Right kidney (tissue), 1 donor: ENCODE results near the gene TBC1D9.
"Not testable (repeated sequence)": the region's sequence is repeated elsewhere in the genome, so short reads cannot be mapped to it uniquely, and the experiment has no call there.

Experiments
- DNase-seq: peaks from one replicate; pipeline ENCODE4 v3.0.0-alpha.2; 2016

The TBC1D9 gene

DNA sequence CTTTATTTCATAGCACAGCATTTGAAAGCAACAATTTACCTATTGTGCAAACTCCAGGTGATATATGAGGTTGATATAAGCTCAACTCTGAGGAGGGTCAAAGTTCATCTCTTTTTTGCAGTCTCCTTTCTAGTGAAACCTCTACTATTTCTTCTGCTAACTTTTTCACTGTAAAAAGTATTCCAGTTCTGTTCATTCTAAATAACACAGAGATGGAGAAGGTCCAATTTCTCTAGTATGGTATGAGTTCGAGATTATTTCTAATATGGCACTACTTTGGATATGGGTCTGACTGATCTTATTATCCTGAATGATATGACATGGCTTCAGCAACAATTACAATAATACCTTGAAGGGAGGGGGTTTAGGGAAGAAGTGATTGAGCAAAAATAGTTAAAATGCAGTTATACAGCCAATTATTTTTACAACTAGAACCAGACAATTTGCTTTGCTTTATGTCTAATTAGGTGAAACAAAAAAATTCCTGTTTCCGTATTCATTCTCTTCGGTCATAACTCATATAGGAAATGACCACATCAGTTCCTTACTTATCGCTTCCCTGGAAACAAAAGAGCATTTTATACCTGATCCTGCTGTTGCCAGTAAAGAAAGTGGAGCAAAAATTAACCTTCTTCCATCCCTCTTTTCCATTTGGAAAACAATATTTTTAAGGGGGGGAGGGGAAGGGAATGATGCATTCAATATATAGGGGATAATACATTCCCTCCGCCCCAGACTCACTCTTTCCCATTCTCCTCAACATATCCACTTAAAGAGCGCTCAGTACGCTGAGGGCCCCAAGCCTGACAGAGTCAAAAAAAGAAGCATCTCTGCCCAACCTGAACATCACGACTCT is 1.0 kb downstream of the TBC1D9 start:
- peak; percentile 21 for DNase-seq

DNA sequence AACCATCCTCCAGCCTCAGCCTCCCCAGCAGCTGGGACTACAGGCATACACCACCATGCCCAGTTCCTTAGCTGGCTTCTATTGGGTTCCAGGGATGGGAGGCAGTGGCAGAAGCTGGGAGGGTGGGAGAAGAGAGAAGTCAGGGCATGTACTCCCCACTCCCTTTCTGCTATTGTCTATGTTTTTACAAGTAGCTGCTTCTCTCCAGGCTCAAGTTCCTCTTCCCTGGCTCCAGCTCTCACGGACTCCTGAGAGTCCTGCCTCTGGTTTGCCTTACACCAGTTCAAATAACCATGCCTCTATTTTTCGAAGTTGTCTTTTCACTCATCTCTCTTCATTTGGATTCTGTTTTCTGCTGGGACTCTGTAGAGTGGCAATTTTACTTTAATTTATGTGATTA is 2.9 kb downstream of the TBC1D9 start:
- DNase-seq = no peak

DNA sequence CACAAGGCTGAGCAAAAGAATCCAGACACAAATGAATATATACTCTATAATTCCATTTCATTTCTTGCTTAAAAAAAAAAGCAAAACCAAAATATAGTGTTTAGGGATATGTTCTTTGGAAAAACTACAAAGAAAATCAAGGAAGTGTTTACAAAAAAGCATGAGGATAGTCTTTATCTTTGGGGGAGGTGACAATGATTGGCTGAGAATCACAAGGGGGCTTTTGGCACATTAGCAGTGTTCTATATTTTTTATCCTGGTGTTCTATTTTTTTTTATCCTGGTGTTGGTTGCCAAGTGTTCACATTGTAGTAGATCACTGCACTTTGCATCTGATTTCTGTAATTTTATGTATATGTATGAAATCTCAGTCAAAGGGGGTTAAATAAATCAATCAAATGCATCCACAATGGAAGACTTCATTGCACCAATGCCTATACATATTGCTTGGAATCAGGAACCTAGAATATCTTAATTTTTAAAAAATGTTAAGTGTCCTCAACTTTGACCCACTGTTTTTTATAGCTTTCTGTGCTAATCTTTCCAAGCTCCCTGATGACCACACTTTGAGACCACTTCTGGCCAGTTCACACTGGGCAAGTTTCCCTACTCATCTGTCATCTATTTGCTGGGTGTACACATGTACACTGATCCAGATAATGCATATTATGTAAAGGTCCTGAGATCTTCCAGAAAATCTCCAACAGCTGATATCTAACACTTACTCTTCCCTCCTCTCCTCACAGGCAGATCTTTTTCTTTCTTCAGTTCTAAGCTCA is 3.7 kb downstream of the TBC1D9 start:
- DNase-seq = no peak

DNA sequence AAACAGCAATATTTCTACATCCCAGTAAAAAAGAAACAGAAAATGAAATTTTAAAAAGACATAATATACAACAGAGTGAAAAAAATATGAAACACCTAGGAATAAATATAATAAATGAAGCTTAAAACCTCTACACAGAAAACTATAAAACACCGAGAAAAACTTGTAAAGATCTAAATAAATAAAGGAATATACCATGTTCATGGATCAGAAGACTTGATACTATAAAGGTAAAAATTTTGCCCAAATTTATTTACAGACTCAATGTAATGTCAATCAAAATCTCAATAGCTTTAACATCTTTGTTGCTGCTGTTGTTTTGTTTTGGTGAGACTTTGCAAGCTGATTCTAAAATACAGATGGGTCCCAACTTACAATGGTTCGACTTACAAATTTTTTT is 5.7 kb downstream of the TBC1D9 start:
- DNase-seq = no peak

DNA sequence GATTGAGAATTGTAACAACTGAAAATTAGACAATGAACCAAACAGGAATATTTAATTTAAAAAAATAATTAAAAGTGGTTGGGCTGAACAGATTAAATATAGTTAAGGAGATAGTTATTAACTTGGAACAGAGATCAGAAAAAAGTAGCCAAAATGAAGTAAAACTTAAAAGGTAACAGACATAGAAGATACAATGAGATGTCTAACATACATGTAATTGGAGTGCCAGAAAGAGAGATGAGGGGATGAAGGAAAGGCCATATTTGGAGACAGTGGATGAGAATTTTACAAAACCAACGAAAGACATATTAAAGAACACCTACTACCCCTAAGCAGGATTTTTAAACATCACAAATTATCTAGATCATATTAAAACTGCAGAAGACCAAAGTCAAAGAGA is 8.0 kb downstream of the TBC1D9 start:
- DNase-seq = no peak

DNA sequence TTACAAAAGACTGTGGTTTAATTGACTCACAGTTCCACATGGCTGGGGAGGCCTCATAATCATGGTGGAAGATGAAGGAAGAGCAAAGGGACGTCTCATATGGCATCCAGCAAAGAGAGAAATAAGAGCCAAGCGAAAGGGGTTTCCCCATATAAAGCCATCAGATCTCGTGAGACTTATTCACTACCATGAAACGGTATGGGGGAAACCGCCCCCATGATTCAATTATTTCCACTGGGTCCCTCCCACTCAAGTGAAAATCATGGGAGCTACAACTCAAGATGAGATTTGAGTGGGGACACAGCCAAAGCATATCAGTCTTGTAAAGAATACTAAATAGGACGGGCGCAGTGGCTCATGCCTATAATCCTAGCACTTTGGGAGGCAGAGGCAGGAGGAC is 9.6 kb downstream of the TBC1D9 start:
- DNase-seq = not testable (repeated sequence)

DNA sequence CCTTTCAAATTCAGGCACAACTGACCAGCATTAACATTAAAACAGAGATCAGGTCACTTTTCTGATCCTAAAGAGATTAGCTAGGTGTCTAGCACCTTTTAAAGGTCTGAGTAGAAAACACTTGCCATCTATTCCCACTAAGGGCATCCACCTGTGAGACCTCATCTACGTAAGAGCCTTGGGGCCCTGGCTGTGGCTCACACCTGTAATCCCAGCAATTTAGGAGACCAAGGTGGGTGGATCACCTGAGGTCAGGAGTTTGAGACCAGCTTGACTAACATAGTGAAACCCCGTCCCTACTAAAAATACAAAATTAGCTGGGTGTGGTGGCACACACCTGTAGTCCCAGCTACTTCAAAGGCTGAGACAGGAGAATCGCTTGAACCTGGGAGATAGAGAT is 11.8 kb downstream of the TBC1D9 start:
- DNase-seq = no peak

DNA sequence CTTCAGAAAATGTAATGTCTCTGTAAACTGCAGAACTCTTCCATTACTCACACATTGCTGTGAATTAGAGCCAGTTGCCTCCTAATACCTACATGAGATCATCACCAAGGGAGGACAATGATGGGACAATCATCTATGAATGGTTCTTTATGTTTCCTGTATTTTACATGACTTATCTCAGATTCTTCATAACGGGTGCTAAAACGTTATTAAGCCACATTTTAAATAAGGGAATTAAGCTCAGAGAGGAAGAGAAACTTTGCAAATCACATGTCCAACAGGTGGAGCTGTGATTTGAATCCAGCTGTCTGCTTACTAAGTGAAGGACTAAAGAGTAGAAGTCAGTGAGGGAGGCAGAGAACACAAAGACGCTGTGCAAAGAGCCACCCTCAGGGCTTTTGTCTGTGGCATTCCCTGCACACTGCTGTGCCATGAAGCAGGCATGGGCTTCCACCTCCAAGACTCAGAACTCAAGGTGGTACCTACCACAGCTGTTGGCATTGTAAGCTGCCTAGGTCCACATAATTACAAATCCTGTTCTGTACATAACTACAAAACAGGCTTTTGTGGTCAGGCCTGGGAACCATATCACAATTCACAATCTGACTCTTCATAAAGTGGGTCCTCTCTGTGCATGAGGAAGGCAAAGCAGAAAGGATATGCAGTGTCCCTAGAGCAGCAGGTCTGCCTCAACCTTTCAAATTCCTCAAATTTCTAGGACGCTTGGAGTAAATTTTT is 12.8 kb downstream of the TBC1D9 start:
- DNase-seq = peak; percentile 28

DNA sequence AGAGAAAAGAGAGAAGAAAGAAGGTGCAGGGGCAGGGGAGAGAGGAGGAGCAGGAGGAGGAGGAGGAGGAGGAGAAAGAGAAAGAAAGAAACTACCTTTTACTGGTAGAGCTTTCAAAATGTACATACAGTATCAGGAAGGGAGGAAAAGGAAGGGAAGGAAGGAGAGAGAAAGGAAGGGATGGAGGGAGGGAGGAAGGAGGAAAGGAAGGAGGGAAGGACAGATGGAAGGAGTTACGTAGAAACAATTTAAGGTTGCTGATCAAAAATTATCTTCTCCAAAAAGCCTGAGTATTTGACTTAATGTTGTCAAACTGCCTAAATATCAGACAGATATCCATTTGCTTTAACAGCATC is 13.4 kb downstream of the TBC1D9 start:
- no peak for DNase-seq

DNA sequence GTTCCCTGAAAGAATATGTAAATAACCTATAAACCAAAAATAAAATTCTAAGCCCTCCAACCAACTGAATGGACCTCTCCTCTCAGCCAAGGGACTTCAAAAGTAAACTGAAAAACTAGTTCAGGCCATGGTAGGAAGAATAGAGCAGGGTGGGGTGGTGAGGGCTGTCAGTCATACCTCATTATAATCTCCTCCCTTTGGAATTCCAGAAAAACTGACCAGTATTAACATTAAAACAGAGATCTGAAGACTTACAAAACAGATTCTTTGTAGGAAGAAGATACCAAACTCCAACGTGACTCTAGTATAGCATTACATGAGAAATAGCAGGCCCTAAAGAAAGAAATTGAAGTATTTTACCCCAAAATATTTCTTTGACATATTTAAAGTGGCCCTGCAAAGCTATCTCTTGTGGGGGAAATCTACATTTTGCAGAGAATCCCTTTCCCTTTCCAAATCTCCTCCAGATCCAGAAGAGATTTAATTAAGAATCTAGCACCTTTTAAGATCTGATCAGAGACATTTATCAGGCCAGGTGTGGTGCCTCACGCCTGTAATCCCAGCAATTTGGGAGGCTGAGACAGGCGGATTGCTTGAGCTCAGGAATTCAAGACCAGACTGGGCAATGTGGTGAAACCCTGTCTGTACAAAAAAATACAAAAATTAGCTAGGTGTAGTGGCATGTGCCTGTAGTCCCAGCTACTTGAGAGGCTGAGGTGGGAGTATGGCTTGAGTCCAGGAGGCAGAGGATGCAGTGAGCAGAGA is 15.1 kb downstream of the TBC1D9 start:
- DNase-seq = no peak

DNA sequence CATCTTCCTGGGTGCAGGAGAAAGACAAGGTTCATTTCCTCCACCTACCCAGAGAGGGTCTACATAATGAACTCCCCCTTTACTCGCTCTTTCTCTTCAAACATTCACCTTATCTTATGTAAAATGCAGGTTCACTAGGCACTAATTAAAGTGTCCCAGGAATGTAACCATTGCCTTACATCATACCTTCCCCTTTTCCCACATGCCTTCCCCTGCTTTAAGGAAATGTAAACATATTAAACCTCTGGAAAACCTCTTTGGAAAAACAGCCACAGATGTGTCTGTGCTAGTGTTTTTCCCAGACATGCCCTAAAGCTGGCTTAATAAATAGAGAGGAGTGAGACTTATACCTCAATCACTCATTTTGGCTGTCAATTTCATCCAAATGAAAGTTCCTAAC is 15.8 kb downstream of the TBC1D9 start:
- no peak for DNase-seq

DNA sequence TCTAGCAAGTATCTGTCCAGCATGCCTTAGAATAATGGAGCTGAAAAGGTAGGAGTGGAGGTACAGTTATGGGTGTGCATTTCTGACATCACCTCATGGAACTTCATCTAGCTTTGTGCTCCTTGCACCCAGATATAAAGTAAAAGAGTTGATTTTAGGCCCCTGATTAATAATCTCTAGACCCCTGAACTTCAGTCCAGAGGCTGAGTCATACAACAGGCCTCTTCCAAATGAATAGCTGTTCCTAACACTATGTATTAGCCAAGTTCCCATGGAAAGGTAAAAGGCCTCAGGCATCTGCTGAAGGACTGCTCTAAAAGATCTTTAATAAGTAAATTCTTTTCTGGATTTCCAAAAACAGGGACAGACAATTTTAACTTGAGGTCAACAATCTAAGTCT is 16.2 kb downstream of the TBC1D9 start:
- DNase-seq = no peak

DNA sequence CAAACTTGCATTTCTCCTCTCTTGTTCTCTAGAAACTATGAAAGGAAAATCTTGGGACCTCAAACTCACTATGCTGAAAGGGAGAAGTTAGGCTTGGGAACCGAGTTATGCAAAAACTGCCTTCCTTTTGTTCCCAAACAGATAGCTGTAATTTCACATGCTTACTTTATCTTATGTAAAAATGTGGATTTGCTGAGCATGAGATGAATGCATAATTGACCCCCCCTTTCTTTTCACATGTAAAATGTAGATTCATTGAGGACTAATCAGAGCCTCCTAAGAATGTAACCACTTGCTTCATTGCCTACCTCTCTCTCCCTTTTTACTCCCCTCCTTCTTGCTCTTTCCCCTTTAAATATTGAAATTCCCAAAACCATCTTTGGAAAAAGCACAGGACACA is 18.0 kb downstream of the TBC1D9 start:
- DNase-seq = no peak

DNA sequence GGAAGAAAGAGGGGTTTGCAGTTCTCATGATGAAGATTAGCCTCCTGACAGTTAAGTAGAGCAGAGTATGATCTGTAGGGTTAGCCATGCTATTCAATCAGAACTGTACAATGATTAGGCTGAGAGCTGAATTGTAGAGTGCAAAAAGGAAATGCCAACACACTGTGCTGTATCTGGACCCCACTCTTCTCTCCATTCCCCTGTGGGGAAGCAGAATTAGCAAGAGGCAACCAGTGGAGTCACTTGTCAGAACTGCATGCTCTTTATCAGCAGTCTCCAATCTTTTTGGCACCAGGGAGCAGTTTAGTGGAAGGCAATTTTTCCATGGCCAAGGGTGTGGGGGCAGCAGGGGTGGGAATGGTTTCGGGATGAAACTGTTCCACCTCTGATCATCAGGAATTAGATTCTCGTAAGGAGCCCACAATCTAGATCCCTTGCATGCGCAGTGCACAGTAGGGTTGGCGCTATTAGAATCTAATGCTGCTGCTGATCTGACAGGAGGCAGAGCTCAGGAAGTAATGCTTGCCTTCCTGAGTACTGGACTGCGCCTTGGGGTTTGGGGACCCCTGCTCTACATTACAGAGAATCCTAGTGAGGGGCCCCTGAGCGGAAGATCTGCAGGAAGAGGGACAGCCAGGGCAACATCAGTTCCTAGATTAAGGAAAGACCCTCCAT is 19.4 kb downstream of the TBC1D9 start:
- no peak for DNase-seq

DNA sequence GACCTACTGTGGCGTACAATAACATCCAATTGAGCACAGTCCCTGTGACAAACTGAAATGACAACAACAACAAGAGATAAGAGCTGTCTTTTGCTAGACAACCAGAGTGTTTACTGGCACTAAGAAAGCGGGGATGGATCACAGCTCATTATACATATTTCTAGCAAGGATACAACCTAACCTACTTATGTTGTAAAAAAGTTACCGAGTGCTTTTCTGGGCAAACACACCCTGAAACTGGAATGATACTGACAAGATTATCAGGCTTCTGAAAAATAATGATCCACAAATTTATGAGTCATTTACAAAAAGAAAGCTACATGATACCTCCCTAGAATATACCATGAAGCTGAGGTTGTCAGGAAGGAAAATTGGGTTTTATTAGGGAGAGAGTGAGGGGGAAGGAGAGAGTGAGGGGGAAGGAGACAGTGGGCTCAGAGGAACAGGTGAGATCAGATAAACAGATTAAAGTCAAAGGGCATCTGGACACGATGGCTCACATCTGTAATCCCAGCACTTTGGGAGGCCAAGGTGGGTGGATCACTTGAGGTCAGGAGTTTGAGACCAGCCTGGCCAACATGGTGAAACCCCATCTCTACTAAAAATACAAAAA is 20.3 kb downstream of the TBC1D9 start:
- no peak for DNase-seq

DNA sequence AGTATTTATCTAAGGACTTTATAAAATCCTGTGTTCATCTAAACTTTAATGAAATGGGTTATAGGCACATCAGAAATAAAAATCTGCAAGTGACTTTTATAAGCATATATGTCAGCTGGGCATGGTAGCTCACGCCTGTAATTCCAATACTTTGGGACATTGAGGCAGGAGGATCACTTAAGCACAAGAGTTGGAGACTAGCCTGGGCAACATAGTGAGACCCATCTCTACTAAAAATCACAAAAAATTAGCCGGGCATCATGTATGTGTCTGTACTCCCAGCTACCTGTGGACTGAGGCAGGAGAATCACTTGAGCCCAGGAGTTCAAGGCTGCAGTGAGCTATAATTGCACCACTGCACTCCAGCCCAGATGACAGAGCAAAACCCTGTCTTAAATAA is 20.9 kb downstream of the TBC1D9 start:
- no peak for DNase-seq

DNA sequence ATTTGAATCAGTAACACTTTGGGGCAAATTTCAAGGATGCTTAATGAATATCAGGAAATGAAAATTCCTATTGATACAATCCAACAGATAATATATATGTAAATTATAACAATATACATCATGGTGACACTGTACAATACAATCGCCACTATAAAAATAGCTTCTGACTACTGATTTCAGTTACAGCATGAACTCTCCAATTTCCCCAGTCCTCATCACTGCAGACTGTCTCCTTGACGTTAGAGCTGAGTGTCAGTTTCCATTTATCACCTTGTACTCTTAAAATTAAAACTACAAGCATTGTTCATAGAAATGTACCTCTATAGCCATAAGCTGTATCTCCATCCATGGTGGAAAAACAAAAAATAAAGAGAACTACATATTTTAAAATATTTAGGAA is 23.4 kb downstream of the TBC1D9 start:
- DNase-seq = no peak

DNA sequence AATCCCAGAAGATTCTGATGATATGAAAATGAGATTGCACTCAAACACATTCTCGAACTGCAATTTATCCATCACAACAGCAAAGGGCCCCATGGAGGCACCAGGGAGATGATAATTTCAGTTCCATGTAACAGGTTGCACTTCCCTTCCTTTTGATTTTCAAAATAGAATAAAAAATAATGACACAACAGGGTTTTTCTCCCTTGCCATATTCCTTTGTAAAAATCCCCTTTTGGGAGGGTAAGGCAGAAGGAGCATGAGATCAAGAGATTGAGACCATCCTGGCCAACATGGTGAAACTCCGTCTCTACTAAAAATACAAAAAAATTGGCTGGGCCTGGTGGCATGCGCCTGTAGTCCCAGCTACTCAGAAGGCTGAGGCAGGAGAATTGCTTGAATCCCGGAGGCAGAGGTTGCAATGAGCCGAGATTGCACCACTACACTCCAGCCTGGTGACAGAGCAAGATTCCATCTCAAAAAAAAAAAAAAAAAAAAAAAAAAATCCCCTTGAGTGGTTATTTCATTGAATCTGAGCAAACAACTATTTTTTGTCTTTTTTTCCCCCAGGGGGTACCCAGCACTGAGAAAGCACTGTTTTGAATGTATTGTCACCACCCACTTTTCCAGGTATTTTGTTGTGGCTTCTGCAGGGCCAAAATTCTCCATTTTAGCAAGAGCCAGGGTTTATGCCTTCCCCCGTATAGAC is 26.7 kb downstream of the TBC1D9 start:
- no peak for DNase-seq

DNA sequence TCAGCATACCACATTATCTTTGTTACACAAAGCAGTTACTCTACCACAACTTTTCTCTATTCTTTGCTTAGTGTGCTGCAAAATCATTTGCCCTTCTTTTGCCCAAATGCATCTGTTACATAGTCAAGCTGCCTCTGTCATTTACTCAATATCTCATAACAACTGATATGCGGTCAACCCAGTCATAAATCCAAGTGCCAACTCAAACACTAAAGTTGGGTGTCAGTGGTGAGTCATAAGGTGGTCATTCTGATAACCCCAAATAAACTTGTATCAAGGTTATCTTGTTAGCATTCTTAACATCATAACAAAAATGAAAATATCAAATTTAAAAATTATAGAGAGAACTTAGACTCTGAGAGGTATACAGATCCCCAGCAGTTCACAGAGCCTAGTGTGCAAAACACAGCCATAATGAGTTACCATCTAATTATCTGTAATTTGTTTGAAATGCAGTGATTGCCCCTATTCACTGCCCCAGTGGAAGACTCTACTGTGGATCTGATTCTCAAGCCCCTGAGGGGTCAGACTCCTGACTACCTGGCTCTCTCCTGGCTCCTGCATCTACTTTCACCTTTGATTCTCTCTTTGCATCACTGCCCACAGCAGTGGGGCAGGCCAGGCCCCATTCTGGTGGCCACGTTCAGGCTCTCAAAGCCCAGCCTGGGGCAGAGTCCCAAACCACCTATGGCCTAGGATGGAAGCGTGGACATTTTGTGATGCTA is 29.2 kb downstream of the TBC1D9 start:
- DNase-seq = no peak

DNA sequence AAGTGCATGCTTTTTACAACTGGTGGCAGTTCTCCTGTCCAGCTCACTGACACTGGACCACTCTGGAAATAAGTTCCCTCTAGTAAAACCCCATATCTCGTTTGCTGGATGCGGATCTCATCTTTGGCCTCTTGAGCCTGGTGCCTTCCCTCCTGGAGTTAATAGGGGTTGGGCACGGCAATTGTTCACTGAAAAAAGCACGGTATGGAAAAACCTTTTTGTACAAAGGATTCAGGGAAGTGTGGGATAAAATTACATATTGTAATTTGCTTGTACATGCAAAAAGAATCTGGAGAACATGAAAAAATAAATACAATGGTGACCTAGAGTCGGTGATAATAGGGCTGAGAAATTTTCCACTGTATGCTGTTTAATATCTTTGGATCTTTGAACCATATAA is 30.6 kb downstream of the TBC1D9 start:
- DNase-seq = no peak
